ENCODE results near the gene ADORA1.
A peak's percentile ranks its signal among the peaks of the same experiment; 100 is the strongest.

The ADORA1 gene

DNA sequence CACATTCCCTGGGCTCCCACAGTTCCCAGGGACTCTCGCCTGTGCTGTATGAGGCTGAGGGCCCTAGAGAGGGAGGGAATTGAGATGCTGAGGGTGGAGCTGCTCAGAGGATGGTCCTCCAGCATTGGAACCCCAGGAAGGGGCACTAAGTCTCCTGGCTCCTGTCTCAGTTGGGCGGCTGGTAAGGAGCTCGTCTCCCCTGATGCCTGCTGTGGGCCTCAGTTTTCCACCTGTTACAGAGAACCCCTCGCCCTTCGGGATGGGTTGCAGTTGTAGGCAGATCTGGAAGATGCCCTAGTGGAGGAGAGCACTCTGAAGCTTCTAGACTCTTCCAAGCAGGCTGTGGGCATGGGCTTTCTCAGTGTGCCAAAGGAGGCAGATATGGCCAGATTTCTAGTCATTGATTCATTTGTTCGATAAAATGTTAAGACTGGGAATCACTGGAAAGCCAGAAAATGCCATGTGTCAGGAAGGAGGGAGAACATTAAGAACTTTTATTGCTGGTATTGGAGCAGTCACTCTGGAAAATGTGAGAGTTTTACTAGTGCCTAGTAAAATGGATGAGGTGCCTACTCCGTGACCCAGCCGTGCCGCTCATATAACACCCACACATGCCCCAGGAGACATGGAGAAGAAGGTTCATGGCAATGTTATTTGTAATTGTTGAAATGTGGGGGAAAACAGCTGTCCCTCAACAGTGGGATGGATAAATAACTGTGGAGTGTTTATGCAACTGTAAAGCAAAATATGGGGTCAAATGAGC is 48.9 kb downstream of the ADORA1 start:
- DNase-seq, result no peak

DNA sequence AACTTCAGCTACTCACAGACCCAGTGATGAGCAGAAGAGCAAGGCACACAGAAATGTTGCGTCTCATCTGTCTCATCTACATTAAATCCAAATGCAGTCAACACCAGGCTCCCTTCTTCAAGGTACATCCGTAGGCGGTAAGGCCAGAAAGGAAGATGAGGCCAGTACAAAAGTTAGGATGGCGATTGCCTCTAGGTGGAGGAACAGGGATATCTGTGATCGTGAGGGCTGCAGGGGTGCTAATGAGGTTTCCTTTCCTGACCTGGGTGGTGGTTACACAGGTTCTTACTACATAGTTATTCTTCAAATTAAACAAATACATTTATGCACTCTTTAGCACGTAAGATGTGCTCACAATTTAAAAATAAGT is 49.5 kb downstream of the ADORA1 start:
- no peak for DNase-seq

DNA sequence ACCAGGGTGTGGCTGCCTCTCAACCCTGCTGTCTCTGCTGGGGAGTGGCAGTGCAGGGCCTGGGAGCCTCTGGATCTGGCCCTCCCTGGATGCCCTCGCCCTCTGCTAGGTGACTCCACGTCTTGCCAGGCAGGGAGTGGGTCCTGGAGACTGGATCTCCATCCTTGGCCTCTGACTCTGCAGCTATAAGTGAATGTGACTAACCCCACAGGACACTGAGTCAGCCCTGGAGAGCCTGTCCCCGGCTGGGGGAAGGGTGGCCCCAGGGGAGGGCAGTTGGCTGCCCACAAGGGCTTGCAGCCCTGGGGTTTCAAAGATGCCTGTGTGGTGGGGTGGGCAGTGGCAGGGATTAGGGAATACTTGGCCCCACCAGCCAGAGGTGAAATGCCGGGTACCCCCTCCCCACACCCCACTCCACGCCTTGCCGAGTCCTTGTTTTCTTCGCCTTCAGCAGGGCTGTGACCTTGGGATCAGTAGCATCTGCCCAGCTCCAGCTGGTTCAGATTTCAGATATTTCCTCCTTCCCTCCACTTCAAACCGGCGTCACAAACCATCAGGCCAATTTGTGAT is 50.0 kb downstream of the ADORA1 start:
- peak; percentile 23 for DNase-seq

- DNase-seq, result no peak
These were observed 50.6 kb downstream of the ADORA1 start for GRCh38 chr1:203178083-203178482.

- no peak for DNase-seq
These were observed 51.5 kb downstream of the ADORA1 start for GRCh38 chr1:203178821-203179666.

- no peak for DNase-seq
These were observed 52.1 kb downstream of the ADORA1 start for GRCh38 chr1:203179667-203180005.

- no peak for DNase-seq
These were observed 53.2 kb downstream of the ADORA1 start for GRCh38 chr1:203180611-203181330.

- no peak for DNase-seq
These were observed 54.3 kb downstream of the ADORA1 start for GRCh38 chr1:203181586-203182386.

DNA sequence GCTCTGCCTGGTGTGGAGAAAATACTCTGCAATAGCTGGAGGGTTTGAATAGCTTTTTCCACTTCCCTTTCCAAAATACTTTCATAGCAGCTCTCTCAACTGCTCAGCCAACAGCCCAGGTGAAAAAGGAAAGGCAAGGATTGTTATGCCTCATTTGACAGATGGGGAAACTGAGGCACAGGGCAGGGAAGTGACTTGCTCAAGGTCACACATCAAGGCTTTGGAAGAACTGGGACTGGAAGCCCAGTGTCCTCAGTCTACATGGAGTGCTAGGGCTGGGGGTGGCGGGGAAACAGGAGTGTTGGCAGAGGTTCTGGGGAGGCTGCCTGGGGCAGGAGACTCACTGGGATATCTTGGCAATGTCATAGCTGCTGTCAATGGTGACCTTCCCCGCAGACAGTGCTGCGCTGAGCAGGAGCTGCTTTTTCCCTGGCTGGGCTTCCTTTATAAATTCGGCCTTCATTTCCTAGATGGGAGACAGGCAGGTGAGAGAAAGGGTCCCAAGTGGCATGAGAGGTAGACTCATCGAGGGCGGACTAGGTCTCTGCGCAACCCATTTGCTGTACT is 54.9 kb downstream of the ADORA1 start:
- DNase-seq, result no peak

GRCh38 chr1:203183828-203184227 is 56.3 kb downstream of the ADORA1 start:
- no peak for DNase-seq

- DNase-seq, result no peak
These were observed 56.9 kb downstream of the ADORA1 start for GRCh38 chr1:203184467-203184866.

GRCh38 chr1:203185061-203185461 is 57.5 kb downstream of the ADORA1 start:
- no peak for DNase-seq

DNA sequence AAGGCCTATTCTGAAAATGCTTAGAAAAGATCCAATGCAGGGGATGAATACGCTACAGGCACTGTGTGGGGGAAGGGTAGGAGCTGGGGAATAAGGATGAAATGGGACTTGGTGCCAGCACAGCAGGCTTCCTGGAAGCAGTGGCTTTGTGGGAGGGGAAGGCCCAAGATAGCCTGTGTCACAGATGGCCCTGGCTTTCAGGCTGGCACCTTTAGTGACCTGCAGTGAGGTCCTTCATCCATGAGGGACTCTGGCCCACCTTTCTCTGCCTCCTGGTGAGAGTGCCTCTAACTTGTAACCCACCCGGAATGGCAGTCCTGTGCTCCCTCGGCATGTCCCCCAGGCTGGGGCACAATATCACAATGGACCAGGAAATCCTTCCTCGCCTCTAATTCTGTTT is 58.1 kb downstream of the ADORA1 start:
- no peak for DNase-seq

DNA sequence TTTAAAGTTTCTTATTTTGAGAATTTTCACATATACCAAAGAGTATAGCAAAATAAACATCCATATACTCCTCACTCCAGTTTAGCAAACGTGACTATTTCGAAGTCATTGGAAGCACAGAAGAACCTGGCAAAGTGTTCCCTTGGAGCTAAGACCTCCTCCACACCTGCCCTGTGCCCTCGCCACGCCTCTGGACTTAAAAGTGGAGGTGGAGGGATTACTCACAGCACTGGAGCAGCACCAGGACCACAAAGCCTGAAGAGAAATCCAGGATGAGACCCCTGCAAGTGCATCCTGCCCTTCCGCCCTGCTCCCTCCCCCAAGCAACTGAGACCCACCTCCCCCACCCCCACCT is 58.5 kb downstream of the ADORA1 start:
- no peak for DNase-seq

GRCh38 chr1:203186446-203187303 is 59.1 kb downstream of the ADORA1 start, which contains the start of gene CHI3L1:
TSS of gene CHI3L1 (minus strand) at chr1:203186704. CDS start at chr1:203186623, 81 bp downstream.
- DNase-seq, result no peak

DNA sequence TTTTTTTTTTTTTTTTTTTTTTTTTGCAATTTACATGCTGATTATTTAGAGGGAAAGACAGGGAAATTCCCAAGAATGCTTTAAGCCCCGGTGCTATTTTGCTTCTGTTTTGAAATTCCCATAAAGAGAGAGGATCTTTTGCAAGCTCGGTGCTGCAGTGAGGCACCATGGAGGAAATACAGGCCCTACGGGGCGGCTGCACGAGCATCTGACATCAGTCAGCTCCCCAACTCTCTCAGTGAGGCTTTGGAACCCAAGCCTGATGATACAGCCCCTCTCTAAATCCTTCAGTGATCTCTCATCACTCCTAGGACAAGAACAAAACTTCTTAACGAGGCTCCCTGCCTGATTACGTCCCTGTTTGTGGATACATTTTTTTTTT is 59.8 kb downstream of the ADORA1 start:
- no peak for DNase-seq

DNA sequence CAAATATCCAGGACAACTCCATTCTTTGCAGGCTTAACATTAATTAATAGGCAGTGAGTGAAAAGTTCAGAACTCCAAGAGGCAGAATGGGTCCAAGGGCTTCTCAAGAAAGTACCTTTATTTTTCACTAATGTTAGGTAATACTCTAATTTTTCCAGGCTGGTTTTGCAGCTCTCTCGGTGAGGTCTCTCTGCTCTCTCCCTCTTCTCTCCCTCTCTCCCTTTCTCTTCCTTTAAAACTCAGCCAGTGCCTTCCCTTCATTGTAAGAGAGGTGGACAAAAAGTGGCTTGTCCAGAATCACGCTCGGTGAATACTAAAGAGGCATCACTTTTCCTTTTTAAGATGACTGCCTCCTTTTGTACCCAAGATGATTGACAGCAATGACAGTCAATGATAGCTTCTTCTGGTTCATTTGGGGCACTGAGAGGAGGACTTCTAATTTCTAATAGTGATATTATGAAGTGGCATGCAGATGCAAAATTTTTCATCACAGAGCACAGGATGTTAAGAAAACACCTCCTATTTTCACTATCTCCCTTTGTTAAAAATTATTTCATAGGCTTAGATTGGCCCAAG is 60.3 kb downstream of the ADORA1 start:
- DNase-seq, result no peak

- DNase-seq, result no peak
These were observed 61.2 kb downstream of the ADORA1 start for GRCh38 chr1:203188686-203189232.

DNA sequence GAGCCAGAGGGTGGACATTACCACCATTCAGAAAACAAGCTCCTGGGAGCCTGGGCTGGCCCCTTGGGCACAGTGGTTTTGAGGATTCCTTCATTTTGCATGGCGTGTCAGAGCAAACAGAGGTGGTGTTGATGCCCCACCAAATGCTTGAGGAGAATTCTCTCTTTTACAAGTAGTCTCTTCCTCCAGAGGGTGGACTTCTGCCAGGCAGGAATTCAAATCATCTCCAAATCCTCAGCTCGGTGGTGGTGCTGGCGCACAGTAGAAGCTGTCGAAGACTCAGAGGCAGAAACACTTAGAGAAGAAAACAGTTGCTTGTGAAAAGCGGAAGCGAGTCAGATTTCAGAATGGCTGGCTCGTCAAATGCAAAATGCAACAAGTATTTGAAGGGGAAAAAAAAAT is 62.4 kb downstream of the ADORA1 start:
- no peak for DNase-seq

GRCh38 chr1:203190949-203191348 is 63.4 kb downstream of the ADORA1 start:
- no peak for DNase-seq
